GM06990 (cell line): ENCODE measurements around the gene INAFM1.

Source experiments
- DNase-seq: peaks from one replicate; pipeline ENCODE4 v3.0.0-alpha.2; 2011; ENCODE audit not compliant: insufficient read length; ENCODE audit errors: extremely low read depth
- H3K27me3 ChIP-seq: replicated peaks from 2 replicates; pipeline ENCODE4 v1.6.0; 2011; ENCODE audit warnings: low read length; ENCODE audit not compliant: control insufficient read depth, insufficient read depth
- H3K36me3 ChIP-seq: 2 replicates; pipeline ENCODE4 v1.5.1; 2011; ENCODE audit warnings: low read length; ENCODE audit not compliant: control insufficient read depth, insufficient read depth
- H3K4me3 ChIP-seq: replicated peaks from 2 replicates; pipeline ENCODE4 v1.5.1; 2011; ENCODE audit warnings: low read depth, mild to moderate bottlenecking, control low read depth, low read length
- CTCF ChIP-seq: IDR thresholded peaks from 2 replicates; pipeline ENCODE4 v1.5.1; 2011; ENCODE audit warnings: low read length, control low read depth, mild to moderate bottlenecking, inconsistent platforms; ENCODE audit not compliant: insufficient read depth, poor library complexity, severe bottlenecking

The INAFM1 gene

GRCh38 chr19:47274071-47274890 lies at the start of gene INAFM1:
TSS of gene INAFM1 (plus strand) at chr19:47274885. CDS start at chr19:47274920, 35 bp downstream.
- TF ChIP-seq CTCF = no peak
- peak; percentile 94 for DNase-seq
- Histone ChIP-seq H3K4me3 (peak within 1 kb of the TSS; percentile 87), H3K27me3 (no peaks in the 10 kb centered on the region), H3K36me3 (peaks cover 8% of the 10 kb centered on the region)

- DNase-seq = peak; percentile 95
- TF ChIP-seq CTCF = no peak
- H3K27me3 ChIP-seq = no peaks in the 10 kb centered on the region
Observed at GRCh38 chr19:47225746-47226425, 48.8 kb upstream of the INAFM1 start.

GRCh38 chr19:47226426-47227351 lies 48.0 kb upstream of the INAFM1 start:
- H3K27me3 ChIP-seq = no peaks in the 10 kb centered on the region
- H3K36me3 ChIP-seq = peaks cover 10% of the 10 kb centered on the region
- TF ChIP-seq CTCF = no peak
- H3K4me3 ChIP-seq = peak overlapping the region; percentile 88
- peak; percentile 83 for DNase-seq

More at GRCh38 chr19:47225746-47226425, 48.8 kb upstream of the INAFM1 start:
- H3K4me3 ChIP-seq = peak overlapping the region; percentile 88
- H3K36me3 ChIP-seq = peaks cover 14% of the 10 kb centered on the region

- Histone ChIP-seq H3K27me3 (no peaks in the 10 kb centered on the region), H3K4me3 (peak overlapping the region; percentile 88), H3K36me3 (peaks cover 6% of the 10 kb centered on the region)
- TF ChIP-seq CTCF = no peak
- peak; percentile 85 for DNase-seq
Observed at GRCh38 chr19:47227352-47228167, 47.1 kb upstream of the INAFM1 start.
